GM19455 (cell line): ENCODE data around the gene GUCY2C.
"Not testable (repeated sequence)": the region's sequence is repeated elsewhere in the genome, so short reads cannot be mapped to it uniquely, and the experiment has no call there.

ENCODE experiments used
- ATAC-seq: cut with Tn5 transposase; IDR thresholded peaks from one replicate; pipeline ENCODE4 v1.9.1; 2021; ENCODE audit not compliant: unreplicated experiment

Gene GUCY2C

GRCh38 chr12:14682231-14682630 lies 14.2 kb downstream of the GUCY2C start:
- ATAC-seq, result not testable (repeated sequence)

GRCh38 chr12:14681625-14682024 lies 14.8 kb downstream of the GUCY2C start:
- no peak for ATAC-seq

- no peak for ATAC-seq
These were observed 15.2 kb downstream of the GUCY2C start for GRCh38 chr12:14681190-14681589.

GRCh38 chr12:14678547-14679150 lies 17.8 kb downstream of the GUCY2C start:
- ATAC-seq, result no peak

GRCh38 chr12:14668591-14668990 lies 27.8 kb downstream of the GUCY2C start:
- ATAC-seq, result no peak

GRCh38 chr12:14665354-14666348 lies 30.7 kb downstream of the GUCY2C start:
- no peak for ATAC-seq

GRCh38 chr12:14664434-14665023 lies 31.9 kb downstream of the GUCY2C start:
- no peak for ATAC-seq

GRCh38 chr12:14663002-14663401 lies 33.4 kb downstream of the GUCY2C start:
- ATAC-seq, result no peak

GRCh38 chr12:14656846-14657245 lies 39.6 kb downstream of the GUCY2C start:
- no peak for ATAC-seq

GRCh38 chr12:14655284-14655683 lies 41.1 kb downstream of the GUCY2C start:
- ATAC-seq, result no peak

GRCh38 chr12:14654842-14655241 lies 41.6 kb downstream of the GUCY2C start:
- no peak for ATAC-seq

GRCh38 chr12:14654416-14654815 lies 42.0 kb downstream of the GUCY2C start:
- ATAC-seq, result no peak

GRCh38 chr12:14652483-14652882 lies 43.9 kb downstream of the GUCY2C start:
- no peak for ATAC-seq

- no peak for ATAC-seq
These were observed 45.0 kb downstream of the GUCY2C start for GRCh38 chr12:14651371-14651770.

- ATAC-seq, result no peak
These were observed 45.6 kb downstream of the GUCY2C start for GRCh38 chr12:14650789-14651188.

GRCh38 chr12:14647028-14647750 lies 49.2 kb downstream of the GUCY2C start:
- ATAC-seq, result no peak

GRCh38 chr12:14643251-14643650 lies 53.1 kb downstream of the GUCY2C start:
- no peak for ATAC-seq

GRCh38 chr12:14638066-14638465 lies 58.3 kb downstream of the GUCY2C start:
- ATAC-seq, result no peak

- no peak for ATAC-seq
These were observed 60.6 kb downstream of the GUCY2C start for GRCh38 chr12:14635776-14636175.

- ATAC-seq, result no peak
These were observed 65.6 kb downstream of the GUCY2C start for GRCh38 chr12:14630793-14631192.
